ENCODE measurements around the gene MT1H. TPM values are rescaled to one million over a fixed set of nuclear protein-coding genes. Genes with fewer than 3 reads are reported as not detected.

Gene MT1H
- polyA plus RNA-seq, 2 donors: 32.9 to 63.3 TPM

DNA sequence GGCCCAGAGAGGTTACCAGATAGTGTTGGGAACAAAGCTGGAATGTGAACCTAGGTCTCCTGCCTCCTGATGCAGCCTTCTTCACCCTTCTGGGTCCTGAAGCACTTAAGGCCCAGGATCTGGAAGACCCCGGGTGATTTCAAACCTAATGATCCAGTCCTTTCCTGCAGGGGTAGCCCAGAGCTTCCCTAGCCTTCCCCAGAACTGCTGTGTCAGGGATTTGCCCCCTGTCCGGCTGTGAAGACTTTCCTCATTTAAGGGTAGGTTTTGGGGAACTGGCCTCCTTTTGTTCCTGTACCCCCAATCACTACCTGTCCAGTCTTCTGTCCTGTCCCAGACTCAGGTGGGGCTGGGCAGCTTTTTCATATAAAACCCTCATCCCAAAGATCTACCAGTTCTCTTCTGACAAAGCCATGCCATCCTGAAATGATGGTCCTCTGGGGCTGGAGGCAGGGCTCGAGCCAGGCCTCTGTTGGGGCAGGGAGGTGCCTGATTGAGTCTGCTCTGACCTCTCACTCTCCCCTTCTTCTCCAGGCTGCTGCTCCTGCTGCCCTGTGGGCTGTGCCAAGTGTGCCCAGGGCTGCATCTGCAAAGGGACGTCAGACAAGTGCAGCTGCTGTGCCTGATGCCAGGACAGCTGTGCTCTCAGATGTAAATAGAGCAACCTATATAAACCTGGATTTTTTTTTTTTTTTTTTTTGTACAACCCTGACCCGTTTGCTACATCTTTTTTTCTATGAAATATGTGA, 14.0 kb downstream of the MT1H start:
- Histone ChIP-seq H3K27me3 (ENCODE audit: control insufficient read depth in 1 of 2, insufficient read depth in 2 of 2, low read length in 2 of 2) (no peaks in the 10 kb centered on the region), H3K36me3 (ENCODE audit: control insufficient read depth in 2 of 2, insufficient read depth in 2 of 2, low read length in 1 of 2) (no peaks in the 10 kb centered on the region), H3K27ac (ENCODE audit: low read depth in 2 of 2, low read length in 1 of 2) (peak overlapping the region; percentile 62 to 83), H3K4me1 (ENCODE audit: control insufficient read depth in 2 of 2, insufficient read depth in 2 of 2, low read length in 1 of 2) (peaks cover 5% of the 10 kb centered on the region in 2 donors), H3K9me3 (ENCODE audit: control insufficient read depth in 2 of 2, insufficient read depth in 1 of 2, low read depth in 1 of 2, low read length in 1 of 2) (no peaks in the 10 kb centered on the region), H3K4me3 (ENCODE audit: low read depth in 1 of 2, low read length in 2 of 2) (peak overlapping the region; percentile 68 to 70)
- WGBS, 2 donors: 40% methylated on average over 5 of the region's 5 CpGs

DNA sequence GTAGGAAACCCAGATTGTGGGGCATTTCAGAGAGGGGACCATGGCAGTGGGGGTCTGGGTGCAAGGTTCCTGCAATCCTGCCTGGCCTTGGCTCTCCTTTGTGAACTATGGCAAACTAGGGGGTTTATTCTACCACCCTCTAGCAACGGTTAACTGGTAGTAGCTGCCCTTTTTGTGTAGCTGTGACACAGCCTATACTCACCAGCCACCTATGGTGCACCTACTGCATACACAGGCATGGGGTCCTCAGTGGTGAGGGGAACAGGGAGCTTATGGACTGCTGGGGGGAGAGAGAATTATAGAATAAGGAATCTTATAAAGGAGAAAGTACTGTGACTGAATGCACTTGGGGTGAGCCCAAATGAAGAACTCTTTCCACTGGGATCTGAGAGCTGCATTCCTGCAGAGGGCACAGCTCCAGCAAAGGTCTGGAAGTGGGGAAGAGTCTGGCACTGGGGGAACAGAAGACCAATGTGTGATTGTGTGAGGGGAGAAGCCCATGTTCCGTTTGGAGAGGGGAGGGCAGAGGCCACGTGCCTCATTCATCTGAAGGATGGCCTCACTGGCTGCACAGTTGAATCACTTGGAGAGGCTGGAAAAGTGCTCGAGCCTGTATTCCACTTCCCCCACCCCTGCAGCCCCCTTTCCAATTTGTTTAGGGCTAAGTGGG, 14.8 kb downstream of the MT1H start:
- no peaks in the 10 kb centered on the region for H3K36me3 ChIP-seq (ENCODE audit: control insufficient read depth in 2 of 2, insufficient read depth in 2 of 2, low read length in 1 of 2)
- peak overlapping the region in 1 of 2 donors; percentile 70 for H3K4me3 ChIP-seq (ENCODE audit: low read depth in 1 of 2, low read length in 2 of 2)
- peaks cover 5% of the 10 kb centered on the region in 2 donors for H3K4me1 ChIP-seq (ENCODE audit: control insufficient read depth in 2 of 2, insufficient read depth in 2 of 2, low read length in 1 of 2)
- H3K9me3 ChIP-seq (ENCODE audit: control insufficient read depth in 2 of 2, insufficient read depth in 1 of 2, low read depth in 1 of 2, low read length in 1 of 2): no peaks in the 10 kb centered on the region
- H3K27ac ChIP-seq (ENCODE audit: low read depth in 2 of 2, low read length in 1 of 2): peak overlapping the region; percentile 57 to 83
- 41 to 54% methylated on average over 4 of the region's 4 CpGs for WGBS, 2 donors
- no peaks in the 10 kb centered on the region for H3K27me3 ChIP-seq (ENCODE audit: control insufficient read depth in 1 of 2, insufficient read depth in 2 of 2, low read length in 2 of 2)

DNA sequence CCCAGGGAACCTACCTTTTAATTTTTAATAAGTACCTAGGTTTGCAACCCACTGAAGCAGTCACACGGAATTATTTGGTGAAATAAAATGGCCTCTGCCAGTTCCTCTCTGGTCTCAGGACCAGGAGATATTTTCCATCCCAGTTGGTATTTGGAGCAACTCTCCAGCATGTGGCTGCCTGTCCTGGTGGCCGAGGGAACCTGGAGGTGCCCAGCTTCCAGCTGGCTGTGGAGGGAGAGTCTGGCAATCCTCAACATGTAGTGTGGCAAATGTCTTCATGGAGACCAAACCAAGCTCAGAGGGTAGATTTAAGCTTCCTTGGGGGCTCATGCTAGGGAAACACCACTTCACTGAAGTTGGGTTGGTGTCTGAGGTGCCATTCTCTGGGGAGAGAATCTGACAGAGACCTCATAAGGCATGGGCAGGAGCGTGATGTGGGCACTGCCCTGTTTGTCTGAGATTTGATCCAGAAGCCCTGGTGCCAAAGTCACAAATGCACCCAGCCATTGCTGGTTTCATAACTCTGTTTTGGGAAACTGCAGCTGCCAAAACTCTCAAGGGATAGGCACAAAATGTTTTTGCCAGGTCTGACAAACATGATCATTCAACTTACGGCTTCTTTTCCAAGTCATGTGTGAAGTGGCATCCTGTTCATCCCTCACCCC, 15.4 kb downstream of the MT1H start:
- WGBS, 2 donors: 49 to 61% methylated on average over 4 of the region's 4 CpGs
- Histone ChIP-seq H3K4me1 (ENCODE audit: control insufficient read depth in 2 of 2, insufficient read depth in 2 of 2, low read length in 1 of 2) (peaks cover 5 to 11% of the 10 kb centered on the region in 2 donors), H3K27ac (ENCODE audit: low read depth in 2 of 2, low read length in 1 of 2) (peak overlapping the region; percentile 57 to 83), H3K36me3 (ENCODE audit: control insufficient read depth in 2 of 2, insufficient read depth in 2 of 2, low read length in 1 of 2) (no peaks in the 10 kb centered on the region), H3K9me3 (ENCODE audit: control insufficient read depth in 2 of 2, insufficient read depth in 1 of 2, low read depth in 1 of 2, low read length in 1 of 2) (no peaks in the 10 kb centered on the region), H3K4me3 (ENCODE audit: low read depth in 1 of 2, low read length in 2 of 2) (no peak overlapping the region), H3K27me3 (ENCODE audit: control insufficient read depth in 1 of 2, insufficient read depth in 2 of 2, low read length in 2 of 2) (no peaks in the 10 kb centered on the region)

DNA sequence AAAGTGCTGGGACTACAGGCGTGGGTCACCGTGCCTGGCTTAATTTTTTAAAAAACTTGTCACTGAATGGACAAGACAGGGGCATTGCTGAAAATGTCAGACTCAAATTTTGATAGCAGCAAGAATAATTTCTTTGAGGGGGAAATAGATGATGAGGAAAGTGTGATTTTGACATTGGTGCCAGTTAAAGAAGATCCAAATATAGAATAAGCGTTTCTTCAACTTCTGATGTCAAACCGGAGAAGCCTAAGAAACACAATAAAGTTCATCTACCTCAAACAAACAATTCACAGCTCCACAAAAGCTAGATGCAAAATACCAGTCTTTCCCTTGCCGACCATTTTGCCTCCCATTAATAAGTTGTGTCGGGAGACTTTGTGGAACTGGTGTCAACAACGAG, 17.1 kb downstream of the MT1H start:
- H3K27ac ChIP-seq (ENCODE audit: low read depth in 2 of 2, low read length in 1 of 2): no peak overlapping the region
- WGBS, 2 donors: 96 to 97% methylated on average over 7 of the region's 7 CpGs
- H3K4me3 ChIP-seq (ENCODE audit: low read depth in 1 of 2, low read length in 2 of 2): no peak overlapping the region
- no peaks in the 10 kb centered on the region for H3K36me3 ChIP-seq (ENCODE audit: control insufficient read depth in 2 of 2, insufficient read depth in 2 of 2, low read length in 1 of 2)
- H3K27me3 ChIP-seq (ENCODE audit: control insufficient read depth in 1 of 2, insufficient read depth in 2 of 2, low read length in 2 of 2): no peaks in the 10 kb centered on the region
- peaks cover 6 to 14% of the 10 kb centered on the region in 2 donors for H3K4me1 ChIP-seq (ENCODE audit: control insufficient read depth in 2 of 2, insufficient read depth in 2 of 2, low read length in 1 of 2)
- H3K9me3 ChIP-seq (ENCODE audit: control insufficient read depth in 2 of 2, insufficient read depth in 1 of 2, low read depth in 1 of 2, low read length in 1 of 2): peaks cover 0 to 2% of the 10 kb centered on the region in 2 donors

DNA sequence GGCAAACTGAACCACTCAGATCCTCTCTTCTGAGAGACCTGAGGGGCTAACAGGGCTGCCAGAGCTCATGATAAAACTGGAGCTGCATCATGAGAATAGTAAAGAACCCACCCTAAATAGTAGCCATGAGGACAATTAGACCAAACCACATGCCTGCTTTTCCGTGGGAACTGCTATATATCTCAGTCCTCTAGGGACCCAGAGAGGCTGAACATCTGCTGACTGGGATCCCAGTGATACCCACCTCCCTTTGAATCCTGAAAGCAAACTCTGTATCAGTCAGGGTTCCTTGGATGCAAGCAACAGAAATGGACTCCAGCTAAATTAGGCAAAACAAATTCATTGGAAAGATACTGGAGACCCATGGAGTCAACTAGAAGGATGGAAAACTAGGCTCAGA, 19.1 kb downstream of the MT1H start:
- Histone ChIP-seq H3K27ac (ENCODE audit: low read depth in 2 of 2, low read length in 1 of 2) (peak overlapping the region; percentile 31 to 80), H3K27me3 (ENCODE audit: control insufficient read depth in 1 of 2, insufficient read depth in 2 of 2, low read length in 2 of 2) (no peaks in the 10 kb centered on the region), H3K4me1 (ENCODE audit: control insufficient read depth in 2 of 2, insufficient read depth in 2 of 2, low read length in 1 of 2) (peaks cover 3 to 14% of the 10 kb centered on the region in 2 donors), H3K4me3 (ENCODE audit: low read depth in 1 of 2, low read length in 2 of 2) (no peak overlapping the region), H3K36me3 (ENCODE audit: control insufficient read depth in 2 of 2, insufficient read depth in 2 of 2, low read length in 1 of 2) (no peaks in the 10 kb centered on the region), H3K9me3 (ENCODE audit: control insufficient read depth in 2 of 2, insufficient read depth in 1 of 2, low read depth in 1 of 2, low read length in 1 of 2) (peaks cover 0 to 2% of the 10 kb centered on the region in 2 donors)
- WGBS, 2 donors: 45 to 68% methylated on average over 1 of the region's 1 CpG

DNA sequence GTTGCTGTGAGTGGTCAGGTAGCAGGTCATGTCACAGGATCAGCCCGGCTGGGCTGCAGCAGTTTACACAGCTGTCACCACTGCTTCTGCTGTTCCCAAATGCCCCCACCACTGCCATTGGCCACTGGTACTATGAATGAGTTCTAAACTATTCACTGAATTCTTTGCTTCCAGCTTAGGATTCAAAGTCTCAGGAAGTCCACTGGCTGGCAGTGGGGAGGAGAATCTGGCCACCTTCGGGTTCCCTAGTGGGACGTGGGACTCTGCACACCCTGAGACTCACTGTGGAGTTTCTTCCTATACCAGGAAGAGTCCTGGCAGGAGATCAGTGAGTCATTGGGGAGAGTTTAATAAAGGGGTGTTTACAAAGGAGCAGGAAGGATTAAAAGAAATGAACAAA, 19.6 kb downstream of the MT1H start:
- peak overlapping the region; percentile 31 to 80 for H3K27ac ChIP-seq (ENCODE audit: low read depth in 2 of 2, low read length in 1 of 2)

DNA sequence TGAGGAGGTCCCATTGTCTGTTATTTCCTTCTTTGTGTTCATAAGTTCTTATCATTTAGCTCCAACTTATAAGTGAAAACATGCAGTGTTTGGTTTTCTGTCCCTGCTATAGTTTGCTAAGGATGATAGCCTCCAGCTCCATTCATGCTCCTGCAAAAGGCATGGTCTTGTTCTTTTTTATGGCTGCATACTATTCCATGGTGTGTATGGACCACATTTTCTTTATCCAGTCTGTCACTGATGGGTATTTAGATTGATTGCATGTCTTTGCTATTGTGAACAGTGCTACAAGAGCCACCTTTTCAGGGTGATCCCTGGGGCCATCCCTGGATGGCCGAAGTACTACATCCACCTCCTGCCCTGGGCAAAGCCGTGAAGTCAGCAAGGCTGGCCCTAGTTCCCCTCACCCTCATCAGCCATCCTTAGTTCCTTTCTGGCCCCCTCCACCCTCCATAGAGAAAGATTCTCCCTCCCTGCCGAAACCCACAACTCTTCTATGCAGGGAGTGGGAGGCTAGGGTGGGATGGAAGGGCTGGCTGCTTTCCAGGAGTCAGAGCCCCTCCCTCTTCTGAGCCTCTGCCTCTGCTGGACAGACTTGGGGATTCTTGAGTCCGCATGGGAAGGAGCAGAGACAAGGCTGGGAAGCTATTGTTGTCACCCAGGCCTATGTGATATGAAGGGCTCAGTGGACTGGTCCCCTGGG, 21.0 kb downstream of the MT1H start:
- H3K4me3 ChIP-seq (ENCODE audit: low read depth in 1 of 2, low read length in 2 of 2): no peak overlapping the region
- peaks cover 3 to 9% of the 10 kb centered on the region in 2 donors for H3K4me1 ChIP-seq (ENCODE audit: control insufficient read depth in 2 of 2, insufficient read depth in 2 of 2, low read length in 1 of 2)
- WGBS, 2 donors: 72 to 81% methylated on average over 4 of the region's 4 CpGs
- H3K27me3 ChIP-seq (ENCODE audit: control insufficient read depth in 1 of 2, insufficient read depth in 2 of 2, low read length in 2 of 2): no peaks in the 10 kb centered on the region
- peaks cover 0 to 2% of the 10 kb centered on the region in 2 donors for H3K9me3 ChIP-seq (ENCODE audit: control insufficient read depth in 2 of 2, insufficient read depth in 1 of 2, low read depth in 1 of 2, low read length in 1 of 2)
- no peaks in the 10 kb centered on the region for H3K36me3 ChIP-seq (ENCODE audit: control insufficient read depth in 2 of 2, insufficient read depth in 2 of 2, low read length in 1 of 2)
- H3K27ac ChIP-seq (ENCODE audit: low read depth in 2 of 2, low read length in 1 of 2): no peak overlapping the region

More for the DNA sequence above, 19.6 kb downstream of the MT1H start:
- H3K4me1 ChIP-seq (ENCODE audit: control insufficient read depth in 2 of 2, insufficient read depth in 2 of 2, low read length in 1 of 2): peaks cover 3 to 13% of the 10 kb centered on the region in 2 donors
- peaks cover 0 to 2% of the 10 kb centered on the region in 2 donors for H3K9me3 ChIP-seq (ENCODE audit: control insufficient read depth in 2 of 2, insufficient read depth in 1 of 2, low read depth in 1 of 2, low read length in 1 of 2)
- whole genome bisulfite sequencing, 2 donors: 26 to 42% methylated on average over 3 of the region's 3 CpGs
- no peaks in the 10 kb centered on the region for H3K27me3 ChIP-seq (ENCODE audit: control insufficient read depth in 1 of 2, insufficient read depth in 2 of 2, low read length in 2 of 2)
- H3K4me3 ChIP-seq (ENCODE audit: low read depth in 1 of 2, low read length in 2 of 2): no peak overlapping the region
- H3K36me3 ChIP-seq (ENCODE audit: control insufficient read depth in 2 of 2, insufficient read depth in 2 of 2, low read length in 1 of 2): no peaks in the 10 kb centered on the region

DNA sequence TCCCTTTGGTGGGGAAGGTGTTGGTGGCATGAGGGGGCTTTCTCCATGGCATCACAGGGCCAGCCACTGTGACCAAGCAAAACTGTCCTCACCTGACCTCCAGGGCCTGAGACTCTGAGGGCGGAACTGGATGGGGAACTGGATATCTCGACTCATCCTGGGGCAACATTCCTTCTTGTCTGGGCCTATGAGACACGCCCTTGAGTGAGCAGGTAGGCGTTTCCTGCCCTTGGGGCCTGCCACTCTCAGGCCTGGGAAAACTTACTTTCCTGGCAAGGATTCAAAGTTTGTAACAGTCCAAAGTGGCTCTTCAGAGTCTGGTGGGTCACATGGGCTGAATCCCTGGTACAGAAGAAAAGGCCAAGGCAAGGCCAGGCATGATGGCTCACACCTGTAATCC, 22.3 kb downstream of the MT1H start:
- Histone ChIP-seq H3K4me3 (ENCODE audit: low read depth in 1 of 2, low read length in 2 of 2) (no peak overlapping the region), H3K4me1 (ENCODE audit: control insufficient read depth in 2 of 2, insufficient read depth in 2 of 2, low read length in 1 of 2) (peaks cover 3 to 9% of the 10 kb centered on the region in 2 donors), H3K27me3 (ENCODE audit: control insufficient read depth in 1 of 2, insufficient read depth in 2 of 2, low read length in 2 of 2) (no peaks in the 10 kb centered on the region), H3K36me3 (ENCODE audit: control insufficient read depth in 2 of 2, insufficient read depth in 2 of 2, low read length in 1 of 2) (no peaks in the 10 kb centered on the region), H3K9me3 (ENCODE audit: control insufficient read depth in 2 of 2, insufficient read depth in 1 of 2, low read depth in 1 of 2, low read length in 1 of 2) (peaks cover 0 to 2% of the 10 kb centered on the region in 2 donors), H3K27ac (ENCODE audit: low read depth in 2 of 2, low read length in 1 of 2) (peak overlapping the region in 1 of 2 donors; percentile 52)
- WGBS, 2 donors: 40 to 50% methylated on average over 4 of the region's 4 CpGs

DNA sequence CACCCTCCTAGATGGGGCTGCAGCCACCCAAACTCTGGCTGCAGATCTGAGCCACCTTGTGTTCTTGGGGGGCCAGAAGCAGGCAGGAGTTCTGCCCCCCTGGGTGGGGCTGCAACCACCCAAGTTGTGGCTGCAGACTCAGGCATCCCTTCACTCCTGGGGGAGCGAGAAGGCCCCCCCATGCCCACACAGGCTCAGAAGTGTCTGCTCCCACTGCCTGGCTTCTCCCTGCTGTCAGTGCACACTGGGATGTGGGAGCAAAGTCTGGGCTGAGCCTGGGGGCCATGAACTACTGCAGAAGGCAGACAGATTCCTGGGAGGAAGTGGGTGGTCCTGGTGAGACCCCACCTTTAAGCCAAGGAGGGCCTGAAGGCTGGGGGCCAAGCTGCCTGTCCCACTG, 25.6 kb downstream of the MT1H start:
- H3K36me3 ChIP-seq (ENCODE audit: control insufficient read depth in 2 of 2, insufficient read depth in 2 of 2, low read length in 1 of 2): no peaks in the 10 kb centered on the region
- H3K27me3 ChIP-seq (ENCODE audit: control insufficient read depth in 1 of 2, insufficient read depth in 2 of 2, low read length in 2 of 2): no peaks in the 10 kb centered on the region
- 86 to 90% methylated on average over 1 of the region's 1 CpG for WGBS, 2 donors
- no peak overlapping the region for H3K27ac ChIP-seq (ENCODE audit: low read depth in 2 of 2, low read length in 1 of 2)
- peaks cover 0 to 2% of the 10 kb centered on the region in 2 donors for H3K9me3 ChIP-seq (ENCODE audit: control insufficient read depth in 2 of 2, insufficient read depth in 1 of 2, low read depth in 1 of 2, low read length in 1 of 2)
- H3K4me3 ChIP-seq (ENCODE audit: low read depth in 1 of 2, low read length in 2 of 2): no peak overlapping the region
- H3K4me1 ChIP-seq (ENCODE audit: control insufficient read depth in 2 of 2, insufficient read depth in 2 of 2, low read length in 1 of 2): peaks cover 3% of the 10 kb centered on the region in 2 donors
